NK-92 (cell line): ENCODE results near the gene GMCL1.
"Not testable (repeated sequence)": the region's sequence is repeated elsewhere in the genome, so short reads cannot be mapped to it uniquely, and the experiment has no call there.

Experiments
- DNase-seq: peaks from one replicate; lab custom pipeline; 2025; ENCODE audit not compliant: unreplicated experiment; lab: John Stamatoyannopoulos, UW

The GMCL1 gene

GRCh38 chr2:69805887-69806286, 23.6 kb upstream of the GMCL1 start:
- DNase-seq, result no peak

GRCh38 chr2:69807821-69808540, 21.5 kb upstream of the GMCL1 start:
- DNase-seq, result no peak

- no peak for DNase-seq
These were observed 18.9 kb upstream of the GMCL1 start for GRCh38 chr2:69810550-69810949.

- no peak for DNase-seq
These were observed 18.4 kb upstream of the GMCL1 start for GRCh38 chr2:69811018-69811417.

GRCh38 chr2:69811591-69811990, 17.9 kb upstream of the GMCL1 start:
- no peak for DNase-seq

GRCh38 chr2:69815717-69816116, 13.7 kb upstream of the GMCL1 start:
- DNase-seq, result no peak

GRCh38 chr2:69816923-69817542, 12.4 kb upstream of the GMCL1 start:
- no peak for DNase-seq

- no peak for DNase-seq
These were observed 11.5 kb upstream of the GMCL1 start for GRCh38 chr2:69817729-69818501.

- no peak for DNase-seq
These were observed 1.5 kb upstream of the GMCL1 start for GRCh38 chr2:69827796-69828540.

GRCh38 chr2:69828938-69829255, 563 bp upstream of the GMCL1 start:
- DNase-seq, result no peak

- no peak for DNase-seq
These were observed 815 bp downstream of the GMCL1 start for GRCh38 chr2:69830045-69830905.

- DNase-seq, result not testable (repeated sequence)
These were observed 1.4 kb downstream of the GMCL1 start for GRCh38 chr2:69830906-69831241.

- no peak for DNase-seq
These were observed 2.0 kb downstream of the GMCL1 start for GRCh38 chr2:69831354-69831905.

GRCh38 chr2:69833752-69834151, 4.3 kb downstream of the GMCL1 start:
- DNase-seq, result no peak

GRCh38 chr2:69835666-69836065, 6.2 kb downstream of the GMCL1 start:
- DNase-seq, result no peak

- DNase-seq, result no peak
These were observed 6.9 kb downstream of the GMCL1 start for GRCh38 chr2:69836316-69836715.

- no peak for DNase-seq
These were observed 8.1 kb downstream of the GMCL1 start for GRCh38 chr2:69837533-69837932.

- DNase-seq, result no peak
These were observed 14.5 kb downstream of the GMCL1 start for GRCh38 chr2:69843993-69844392.

GRCh38 chr2:69844560-69844959, 15.1 kb downstream of the GMCL1 start:
- no peak for DNase-seq
